Neuronal stem cell (in vitro differentiated cells): Measurements from ENCODE around the gene CAPN11.
A peak's percentile ranks its signal among the peaks of the same experiment; 100 is the strongest.
"Not testable (repeated sequence)": the region's sequence is repeated elsewhere in the genome, so short reads cannot be mapped to it uniquely, and the experiment has no call there.

Experiments
- DNase-seq: peaks from one replicate; pipeline ENCODE4 v3.0.0-alpha.2; 2013; ENCODE audit warnings: low spot score
- H2AFZ ChIP-seq: one replicate; pipeline ENCODE4 v1.6.1; 2013; ENCODE audit warnings: mild to moderate bottlenecking, low read length, inconsistent platforms
- H2AK5ac ChIP-seq: 2 replicates; pipeline ENCODE4 v1.6.1; 2013; ENCODE audit warnings: low read depth, mild to moderate bottlenecking, inconsistent platforms, low read length, moderate library complexity, mixed read lengths
- H2BK120ac ChIP-seq: 2 replicates; pipeline ENCODE4 v1.6.1; 2013; ENCODE audit warnings: low read depth, mild to moderate bottlenecking, inconsistent platforms, low read length, moderate library complexity, mixed read lengths
- H2BK12ac ChIP-seq: one replicate; pipeline ENCODE4 v1.6.1; 2013; ENCODE audit warnings: low read length, inconsistent platforms
- H2BK15ac ChIP-seq: 2 replicates; pipeline ENCODE4 v1.6.1; 2013; ENCODE audit warnings: mild to moderate bottlenecking, low read length, inconsistent platforms, mixed read lengths
- H2BK5ac ChIP-seq: one replicate; pipeline ENCODE4 v1.6.1; 2013; ENCODE audit warnings: inconsistent platforms, mild to moderate bottlenecking, low read length, moderate library complexity
- H3K14ac ChIP-seq: one replicate; pipeline ENCODE4 v1.6.1; 2013; ENCODE audit warnings: low read length, inconsistent platforms
- H3K18ac ChIP-seq: 2 replicates; pipeline ENCODE4 v1.6.1; 2013; ENCODE audit warnings: low read length, inconsistent platforms
- H3K23ac ChIP-seq: 2 replicates; pipeline ENCODE4 v1.6.1; 2013; ENCODE audit warnings: low read depth, mild to moderate bottlenecking, mixed read lengths, low read length, inconsistent platforms; ENCODE audit not compliant: poor library complexity
- H3K27ac ChIP-seq: replicated peaks from 3 replicates; pipeline ENCODE4 v1.5.1; 2013; ENCODE audit warnings: low read length, inconsistent platforms
- H3K27me3 ChIP-seq, 3 experiments: 2 replicates each; pipeline ENCODE4 v1.6.1; 2013; ENCODE audit warnings: low read length in 3 of 3, mild to moderate bottlenecking in 2 of 3, inconsistent platforms in 1 of 3, low read depth in 1 of 3, mixed read lengths in 1 of 3, moderate library complexity in 1 of 3; ENCODE audit not compliant: control insufficient read depth in 3 of 3, insufficient read depth in 3 of 3
- H3K36me3 ChIP-seq, 2 donors: replicated peaks in 1 of 2; 2 replicates each; pipeline ENCODE4 v1.6.1; 2013; ENCODE audit warnings: low read length in 2 of 2; ENCODE audit not compliant: control insufficient read depth in 2 of 2, insufficient read depth in 2 of 2
- H3K4ac ChIP-seq: 2 replicates; pipeline ENCODE4 v1.6.1; 2013; ENCODE audit warnings: inconsistent platforms, mild to moderate bottlenecking, low read length, moderate library complexity
- H3K4me1 ChIP-seq, 2 donors: 1 replicate in 1 of 2; 2 replicates in 1 of 2; pipeline ENCODE4 v1.6.1; 2013; ENCODE audit warnings: low read length in 2 of 2, low read depth in 1 of 2; ENCODE audit not compliant: control insufficient read depth in 2 of 2, insufficient read depth in 1 of 2
- H3K4me2 ChIP-seq: one replicate; pipeline ENCODE4 v1.6.1; 2013; ENCODE audit warnings: mild to moderate bottlenecking, low read length, inconsistent platforms; ENCODE audit not compliant: insufficient read depth, poor library complexity, severe bottlenecking
- H3K4me3 ChIP-seq, 2 donors: 2 replicates each; pipeline ENCODE4 v1.5.1; 2013; ENCODE audit warnings: low read length in 2 of 2, mild to moderate bottlenecking in 2 of 2, inconsistent platforms in 1 of 2, moderate library complexity in 1 of 2
- H3K79me1 ChIP-seq: one replicate; pipeline ENCODE4 v1.6.1; 2013; ENCODE audit warnings: low read depth, mild to moderate bottlenecking, inconsistent platforms, low read length, moderate library complexity
- H3K9ac ChIP-seq: one replicate; pipeline ENCODE4 v1.6.1; 2013; ENCODE audit warnings: mild to moderate bottlenecking, low read depth, low read length, inconsistent platforms; ENCODE audit not compliant: poor library complexity
- H3K9me3 ChIP-seq, 2 donors: replicated peaks in 1 of 2; 2 replicates each; pipeline versions ENCODE3 to v1.6.1; 2013; ENCODE audit warnings: low read length in 2 of 2, mild to moderate bottlenecking in 2 of 2, inconsistent platforms in 1 of 2, low read depth in 1 of 2, mixed read lengths in 1 of 2, moderate library complexity in 1 of 2; ENCODE audit not compliant: control insufficient read depth in 2 of 2, insufficient read depth in 1 of 2
- H4K8ac ChIP-seq: one replicate; pipeline ENCODE4 v1.6.1; 2013; ENCODE audit warnings: low read depth, mild to moderate bottlenecking, inconsistent platforms, low read length, moderate library complexity
- H4K91ac ChIP-seq: one replicate; pipeline ENCODE4 v1.6.1; 2013; ENCODE audit warnings: low read length, low read depth, mild to moderate bottlenecking, inconsistent platforms; ENCODE audit not compliant: poor library complexity
- WGBS, 2 donors: extraction: QIAGEN DNeasy Blood & Tissue Kit; methylation state at CpG; one replicate each; pipeline ENCODE4 v1.1.7; 2013; ENCODE audit warnings: missing lambda C conversion rate in 2 of 2, mixed read lengths in 1 of 2; ENCODE audit not compliant: insufficient read length in 2 of 2, insufficient replicate concordance in 1 of 2; ENCODE audit errors: extremely low coverage in 2 of 2; 5-methylcytosine and 5-hydroxymethylcytosine counted together

Gene CAPN11

GRCh38 chr6:44143731-44144130 lies 14.9 kb upstream of the CAPN11 start:
- Histone ChIP-seq H3K79me1 (peaks cover 2% of the 10 kb centered on the region), H3K36me3 (peaks cover 42 to 58% of the 10 kb centered on the region in 2 donors), H3K18ac (no peak overlapping the region), H3K9me3 (no peaks in the 10 kb centered on the region), H4K8ac (no peak overlapping the region), H4K91ac (no peak overlapping the region), H3K27me3 (no peaks in the 10 kb centered on the region), H2BK12ac (no peak overlapping the region), H3K4ac (no peak overlapping the region), H2AK5ac (no peak overlapping the region), H3K4me2 (no peak overlapping the region), H2BK15ac (no peak overlapping the region), H3K4me3 (no peak overlapping the region), H2BK120ac (no peak overlapping the region), H2AFZ (no peak overlapping the region), H3K4me1 (peaks cover 0 to 7% of the 10 kb centered on the region in 2 donors), H3K9ac (peak overlapping the region; percentile 37), H2BK5ac (no peak overlapping the region), H3K27ac (no peak overlapping the region), H3K23ac (no peak overlapping the region), H3K14ac (no peak overlapping the region)
- DNase-seq: no peak
- WGBS, 2 donors: no CpG with 5 or more reads among the region's 1 CpG

GRCh38 chr6:44144536-44144935 lies 14.1 kb upstream of the CAPN11 start:
- not testable (repeated sequence) for H2BK15ac ChIP-seq, H3K14ac ChIP-seq, H3K27ac ChIP-seq, H3K4me3 ChIP-seq, H3K23ac ChIP-seq, H4K8ac ChIP-seq, H3K27me3 ChIP-seq, DNase-seq, H3K79me1 ChIP-seq, H3K9ac ChIP-seq, H3K4ac ChIP-seq, H3K9me3 ChIP-seq, H3K4me1 ChIP-seq, H2AFZ ChIP-seq, H3K4me2 ChIP-seq, H2BK120ac ChIP-seq, H4K91ac ChIP-seq, H2BK12ac ChIP-seq, H2AK5ac ChIP-seq, H3K18ac ChIP-seq, H2BK5ac ChIP-seq
- WGBS, 2 donors: no CpG with 5 or more reads among the region's 3 CpGs
- H3K36me3 ChIP-seq: peaks cover 43 to 61% of the 10 kb centered on the region in 2 donors

DNA sequence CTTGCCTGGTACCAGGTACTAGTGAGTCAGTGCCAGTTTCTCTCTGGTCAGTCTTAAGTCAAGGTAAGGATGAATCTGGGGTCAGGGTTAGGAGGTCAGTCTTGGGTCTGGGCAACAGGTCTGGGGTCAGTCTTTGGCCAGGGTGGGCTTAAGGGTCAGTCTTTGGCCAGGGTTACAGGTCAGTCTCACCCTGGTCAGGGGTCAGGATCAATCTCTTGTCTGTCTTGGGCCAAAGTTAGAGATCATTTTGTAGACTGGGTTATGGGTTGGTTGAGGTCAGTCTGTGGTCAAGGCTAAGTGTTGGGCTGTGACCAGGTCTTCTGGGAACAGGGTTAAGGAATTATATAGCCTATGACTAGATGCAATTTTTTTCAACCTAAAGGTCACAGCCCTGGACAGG lies 12.8 kb upstream of the CAPN11 start:
- Histone ChIP-seq H2BK120ac (no peak overlapping the region), H3K4me1 (no peaks in the 10 kb centered on the region), H2AFZ (no peak overlapping the region), H3K36me3 (peaks cover 35 to 56% of the 10 kb centered on the region in 2 donors), H4K8ac (no peak overlapping the region), H3K14ac (no peak overlapping the region), H3K9me3 (no peaks in the 10 kb centered on the region), H2BK12ac (no peak overlapping the region), H2BK5ac (no peak overlapping the region), H3K4me2 (no peak overlapping the region), H3K79me1 (peaks cover 2% of the 10 kb centered on the region), H3K18ac (no peak overlapping the region), H4K91ac (no peak overlapping the region), H3K4me3 (no peak overlapping the region), H3K27ac (no peak overlapping the region), H3K23ac (no peak overlapping the region), H3K27me3 (no peaks in the 10 kb centered on the region), H3K4ac (no peak overlapping the region), H3K9ac (peak overlapping the region; percentile 39), H2BK15ac (no peak overlapping the region), H2AK5ac (no peak overlapping the region)
- no peak for DNase-seq

DNA sequence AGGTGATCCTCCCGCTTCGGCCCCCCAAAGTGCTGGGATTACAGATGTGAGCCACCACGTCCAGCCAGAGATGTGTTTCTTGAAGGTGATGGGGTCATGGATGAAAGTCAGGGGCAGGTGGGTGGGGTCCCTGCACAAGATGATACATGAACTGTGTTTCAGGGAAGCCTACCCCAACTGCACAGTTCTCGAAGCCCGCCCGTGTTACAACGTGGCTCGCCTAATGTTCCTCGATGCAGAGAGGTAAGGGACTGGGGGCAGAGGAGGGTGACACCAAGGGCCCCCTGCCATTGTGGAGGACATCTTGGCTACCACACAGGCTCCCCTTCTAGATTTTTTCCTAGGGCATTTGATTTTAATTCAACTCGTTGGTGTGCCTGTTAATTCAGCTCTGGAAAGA lies 11.9 kb upstream of the CAPN11 start:
- Histone ChIP-seq H3K27ac (no peak overlapping the region), H3K4me2 (no peak overlapping the region), H2BK12ac (no peak overlapping the region), H2BK5ac (no peak overlapping the region), H3K36me3 (peaks cover 29 to 47% of the 10 kb centered on the region in 2 donors), H3K23ac (no peak overlapping the region), H3K4ac (no peak overlapping the region), H3K14ac (no peak overlapping the region), H3K4me3 (no peak overlapping the region), H3K79me1 (peaks cover 2% of the 10 kb centered on the region), H2BK120ac (no peak overlapping the region), H2AK5ac (no peak overlapping the region), H3K18ac (no peak overlapping the region), H2BK15ac (no peak overlapping the region), H3K9ac (no peak overlapping the region), H4K8ac (no peak overlapping the region), H2AFZ (no peak overlapping the region), H3K27me3 (no peaks in the 10 kb centered on the region), H3K4me1 (peaks cover 0 to under 1% of the 10 kb centered on the region in 2 donors), H4K91ac (no peak overlapping the region), H3K9me3 (no peaks in the 10 kb centered on the region)
- no peak for DNase-seq
- whole genome bisulfite sequencing, 2 donors: no CpG with 5 or more reads among the region's 10 CpGs
